ENCODE results near the gene SLC6A8. TPM values are rescaled to one million over a fixed set of nuclear protein-coding genes. Genes with fewer than 3 reads are reported as not detected.

Gene SLC6A8
- total RNA-seq, 3 donors from 2014 or later = 214 to 313 (median 251) TPM

GRCh38 chrX:153685156-153685536 is 2.6 kb upstream of the SLC6A8 start:
- H3K9me3 ChIP-seq = no peaks in the 10 kb centered on the region
- no peak for DNase-seq

DNA sequence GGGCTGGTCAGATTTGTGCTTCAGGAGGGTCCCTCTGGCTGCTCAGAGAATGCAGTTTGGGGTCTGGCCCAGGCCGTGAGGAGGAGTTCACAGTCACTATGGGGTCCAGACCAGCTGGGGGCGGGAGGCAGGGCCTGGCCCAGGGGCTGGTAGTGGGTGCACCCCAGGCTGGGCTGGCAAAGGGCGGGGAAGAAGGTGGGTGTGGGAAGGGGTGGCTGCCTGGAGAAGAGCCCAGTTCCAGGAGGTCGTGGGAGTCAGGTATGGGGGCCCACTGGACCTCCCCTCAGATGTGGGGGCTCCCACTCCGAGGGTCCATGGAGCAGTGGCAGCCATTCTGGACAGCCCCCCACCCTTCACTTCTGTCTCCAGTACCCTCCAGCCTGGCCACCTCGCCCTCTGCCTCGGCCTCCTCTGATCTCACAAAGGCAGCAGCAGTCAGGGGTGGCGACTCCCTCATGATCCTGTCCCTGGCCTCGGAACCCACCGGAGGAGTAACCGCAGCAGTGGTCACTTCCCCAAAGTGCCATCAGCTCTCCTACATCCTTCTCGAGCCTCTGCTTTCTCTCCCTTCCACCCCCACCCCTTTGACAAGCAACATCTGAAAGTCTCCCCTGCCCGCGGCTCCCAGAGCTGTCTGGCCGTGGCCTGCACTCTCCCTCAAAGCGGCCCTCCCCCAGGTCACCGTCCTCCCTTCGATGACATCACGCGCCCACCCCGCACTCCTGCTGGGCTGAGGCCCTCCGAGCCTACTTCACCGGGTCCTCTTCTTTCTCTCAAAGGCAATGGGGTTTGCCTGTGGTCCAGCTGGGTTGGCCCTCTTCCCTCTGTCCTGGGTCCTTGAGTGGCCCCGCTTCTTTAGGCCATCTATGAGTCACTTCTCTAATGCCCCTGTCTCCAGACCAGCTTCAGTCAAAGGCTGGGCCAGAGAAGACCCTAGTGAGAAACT is 1.7 kb upstream of the SLC6A8 start:
- no peaks in the 10 kb centered on the region for H3K4me1 ChIP-seq (ENCODE audit: low read depth)
- H3K4me3 ChIP-seq = no peak overlapping the region
- H3K9me3 ChIP-seq = no peaks in the 10 kb centered on the region
- ATAC-seq = no peak
- TF ChIP-seq, protein P1, sequence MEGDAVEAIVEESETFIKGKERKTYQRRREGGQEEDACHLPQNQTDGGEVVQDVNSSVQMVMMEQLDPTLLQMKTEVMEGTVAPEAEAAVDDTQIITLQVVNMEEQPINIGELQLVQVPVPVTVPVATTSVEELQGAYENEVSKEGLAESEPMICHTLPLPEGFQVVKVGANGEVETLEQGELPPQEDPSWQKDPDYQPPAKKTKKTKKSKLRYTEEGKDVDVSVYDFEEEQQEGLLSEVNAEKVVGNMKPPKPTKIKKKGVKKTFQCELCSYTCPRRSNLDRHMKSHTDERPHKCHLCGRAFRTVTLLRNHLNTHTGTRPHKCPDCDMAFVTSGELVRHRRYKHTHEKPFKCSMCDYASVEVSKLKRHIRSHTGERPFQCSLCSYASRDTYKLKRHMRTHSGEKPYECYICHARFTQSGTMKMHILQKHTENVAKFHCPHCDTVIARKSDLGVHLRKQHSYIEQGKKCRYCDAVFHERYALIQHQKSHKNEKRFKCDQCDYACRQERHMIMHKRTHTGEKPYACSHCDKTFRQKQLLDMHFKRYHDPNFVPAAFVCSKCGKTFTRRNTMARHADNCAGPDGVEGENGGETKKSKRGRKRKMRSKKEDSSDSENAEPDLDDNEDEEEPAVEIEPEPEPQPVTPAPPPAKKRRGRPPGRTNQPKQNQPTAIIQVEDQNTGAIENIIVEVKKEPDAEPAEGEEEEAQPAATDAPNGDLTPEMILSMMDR (IDR thresholded peaks at IDR 0.05) = no peak
- peak in 1 of 3 donors; percentile 50 for DNase-seq
- H3K36me3 ChIP-seq (ENCODE audit: low read depth) = no peaks in the 10 kb centered on the region
- intact Hi-C loops (cut with DNase I, micrococcal nuclease) = no loop called here

More at GRCh38 chrX:153685156-153685536, 2.6 kb upstream of the SLC6A8 start:
- intact Hi-C loops (cut with DNase I, micrococcal nuclease) = no loop called here
- TF ChIP-seq, protein P1 (IDR thresholded peaks at IDR 0.05) = no peak
- Histone ChIP-seq H3K4me3 (no peak overlapping the region), H3K4me1 (ENCODE audit: low read depth) (no peaks in the 10 kb centered on the region), H3K36me3 (ENCODE audit: low read depth) (no peaks in the 10 kb centered on the region)
- no peak for ATAC-seq

DNA sequence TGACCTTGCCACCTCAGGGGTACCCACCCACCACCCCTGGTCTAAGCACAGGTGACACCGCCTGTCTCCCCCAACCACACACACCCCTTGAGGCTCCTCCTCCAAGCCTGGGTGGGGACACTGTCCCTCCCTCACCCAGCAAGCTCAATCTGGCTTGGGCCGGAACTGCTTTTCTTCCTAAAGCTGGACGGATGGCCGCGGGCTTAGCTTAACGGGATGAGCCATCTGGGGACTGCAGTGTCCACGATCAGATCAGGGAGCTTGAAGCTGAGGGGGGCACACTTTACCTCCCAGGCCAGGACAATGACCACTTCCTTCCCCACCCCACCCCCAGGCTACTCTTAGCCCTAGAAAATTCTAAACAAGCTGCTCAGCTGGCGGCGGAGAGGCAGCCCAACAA is 1.0 kb upstream of the SLC6A8 start:
- H3K36me3 ChIP-seq (ENCODE audit: low read depth) = no peaks in the 10 kb centered on the region
- no peaks in the 10 kb centered on the region for H3K4me1 ChIP-seq (ENCODE audit: low read depth)
- intact Hi-C loops (cut with DNase I, micrococcal nuclease) = no loop called here
- no peaks in the 10 kb centered on the region for H3K9me3 ChIP-seq
- TF ChIP-seq, protein P1 (IDR thresholded peaks at IDR 0.05) = no peak
- DNase-seq (peak; percentile 63 to 65 (median 64)), ATAC-seq (peak; percentile 53)
- no peak overlapping the region for H3K4me3 ChIP-seq

- intact Hi-C loops (cut with DNase I, micrococcal nuclease) = no loop called here
Measured at GRCh38 chrX:153688071-153688470, 345 bp downstream of the SLC6A8 start.

DNA sequence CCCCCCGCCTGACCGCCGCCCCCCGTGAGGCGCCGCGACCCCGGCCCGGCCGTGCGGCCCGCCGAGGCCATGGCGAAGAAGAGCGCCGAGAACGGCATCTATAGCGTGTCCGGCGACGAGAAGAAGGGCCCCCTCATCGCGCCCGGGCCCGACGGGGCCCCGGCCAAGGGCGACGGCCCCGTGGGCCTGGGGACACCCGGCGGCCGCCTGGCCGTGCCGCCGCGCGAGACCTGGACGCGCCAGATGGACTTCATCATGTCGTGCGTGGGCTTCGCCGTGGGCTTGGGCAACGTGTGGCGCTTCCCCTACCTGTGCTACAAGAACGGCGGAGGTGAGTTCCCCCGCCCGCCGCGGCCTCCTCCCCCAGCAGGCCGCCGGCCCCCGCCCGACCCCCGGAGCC is 780 bp downstream of the SLC6A8 start:
- TF ChIP-seq, protein P1 (IDR thresholded peaks at IDR 0.05) = no peak
- H3K36me3 ChIP-seq (ENCODE audit: low read depth) = no peaks in the 10 kb centered on the region
- peak in 1 of 3 donors; percentile 43 for DNase-seq
- intact Hi-C loops (cut with DNase I, micrococcal nuclease) = no loop called here
- H3K4me1 ChIP-seq (ENCODE audit: low read depth) = no peaks in the 10 kb centered on the region
- no peaks in the 10 kb centered on the region for H3K9me3 ChIP-seq
- H3K4me3 ChIP-seq = peak overlapping the region; percentile 9
- ATAC-seq = no peak

More at GRCh38 chrX:153688071-153688470, 345 bp downstream of the SLC6A8 start:
- H3K9me3 ChIP-seq = no peaks in the 10 kb centered on the region
- no peak overlapping the region for H3K4me3 ChIP-seq
- DNase-seq (no peak), ATAC-seq (no peak)
- H3K4me1 ChIP-seq (ENCODE audit: low read depth) = no peaks in the 10 kb centered on the region
- H3K36me3 ChIP-seq (ENCODE audit: low read depth) = no peaks in the 10 kb centered on the region
- TF ChIP-seq, protein P1 (IDR thresholded peaks at IDR 0.05) = no peak

Measured in mucosa of descending colon (tissue), 3 donors.